GM18951 (cell line): Measurements from ENCODE around the gene OSBPL3.

Source experiments
- POLR2A ChIP-seq: IDR thresholded peaks from 4 replicates; pipeline ENCODE4 v1.6.1; 2011; ENCODE audit warnings: mild to moderate bottlenecking; ENCODE audit not compliant: insufficient read length, insufficient read depth; ENCODE audit errors: extremely low read depth
- in situ Hi-C: fragments of 300-500 bp; cut with MboI; formaldehyde crosslinking; loops from one replicate; pipeline ENCODE4 v1.12.0; 2022; ENCODE audit warnings: low sequenced_read_pairs, mixed read lengths, inconsistent platforms; ENCODE audit not compliant: unreplicated experiment

The OSBPL3 gene

DNA sequence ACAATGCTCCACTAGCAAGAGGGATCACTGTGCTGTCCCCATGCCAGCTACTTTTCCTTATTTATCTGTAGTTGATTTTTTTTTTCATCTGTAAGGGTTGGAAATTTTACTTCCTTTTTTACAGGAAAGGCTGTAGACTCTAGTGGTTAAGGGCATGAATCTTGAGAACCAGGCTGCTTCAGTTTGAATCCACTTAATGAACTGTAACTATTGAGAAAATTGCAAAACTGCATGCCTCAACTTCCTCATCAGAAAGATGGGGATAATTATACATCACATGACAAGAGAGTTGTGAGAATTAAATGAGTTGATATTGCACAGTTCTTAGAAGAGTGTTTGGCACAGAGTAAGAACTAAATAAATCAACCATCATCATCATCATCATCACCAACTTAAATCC is 116.4 kb downstream of the OSBPL3 start:
- in situ Hi-C loops: no loop called here
- no peak for TF ChIP-seq POLR2A

DNA sequence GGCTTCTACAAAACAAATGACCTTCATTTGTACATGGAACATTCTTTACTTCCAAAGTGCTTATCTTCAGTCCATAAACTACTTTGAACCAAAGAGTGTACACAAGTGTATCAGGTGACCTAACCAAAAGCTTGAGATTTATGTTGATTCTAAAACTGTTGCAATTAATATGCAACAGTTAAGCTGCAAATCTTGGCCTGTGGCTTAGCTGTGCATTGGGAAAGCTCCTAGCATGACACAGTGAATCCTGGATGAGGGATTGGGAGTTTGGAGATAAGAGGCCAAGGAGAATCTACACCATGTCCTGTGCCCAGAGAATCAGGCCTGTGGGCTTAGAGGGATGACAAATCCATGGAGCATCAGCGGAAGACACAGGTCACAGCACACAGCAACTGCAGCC is 117.5 kb downstream of the OSBPL3 start:
- no peak for TF ChIP-seq POLR2A
- in situ Hi-C loops: no loop called here

DNA sequence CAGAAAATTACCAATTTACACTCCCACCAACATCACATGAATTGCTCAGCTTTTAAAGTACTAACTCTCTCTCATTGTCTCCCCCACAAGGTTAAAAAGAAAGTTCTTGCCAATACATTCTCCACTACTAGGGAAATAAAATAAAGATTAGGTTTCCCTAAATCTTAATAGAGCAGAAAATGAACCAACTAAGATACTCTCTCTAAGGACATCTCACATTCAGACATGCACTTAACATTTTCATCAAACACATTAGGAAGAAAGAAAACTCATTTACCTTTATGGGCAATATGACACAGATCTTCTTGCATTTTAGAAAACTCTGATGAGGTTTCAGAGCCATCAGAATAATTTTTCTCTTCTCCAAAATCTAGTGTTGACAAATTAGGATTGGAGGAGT is 118.6 kb downstream of the OSBPL3 start:
- TF ChIP-seq POLR2A: no peak
- in situ Hi-C loops: no loop called here

DNA sequence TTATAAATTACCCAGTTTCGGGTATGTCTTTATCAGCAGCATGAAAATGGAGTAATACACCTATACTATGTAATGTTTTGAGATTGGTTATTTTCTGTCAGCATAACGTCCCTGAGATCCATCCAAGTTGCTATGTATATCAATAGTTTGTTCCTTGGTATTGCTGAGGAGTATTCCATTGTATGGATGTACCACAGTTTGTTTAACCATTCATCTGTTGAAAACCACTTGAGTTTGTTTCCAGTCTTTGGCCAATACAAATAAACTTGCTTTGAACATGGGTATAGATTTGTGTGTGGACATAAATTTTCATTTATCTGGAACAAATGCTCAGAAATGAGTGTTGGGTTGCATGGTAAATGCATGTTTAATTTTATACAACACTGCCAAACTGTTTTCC is 119.4 kb downstream of the OSBPL3 start:
- TF ChIP-seq POLR2A: no peak
- in situ Hi-C loops: no loop called here

DNA sequence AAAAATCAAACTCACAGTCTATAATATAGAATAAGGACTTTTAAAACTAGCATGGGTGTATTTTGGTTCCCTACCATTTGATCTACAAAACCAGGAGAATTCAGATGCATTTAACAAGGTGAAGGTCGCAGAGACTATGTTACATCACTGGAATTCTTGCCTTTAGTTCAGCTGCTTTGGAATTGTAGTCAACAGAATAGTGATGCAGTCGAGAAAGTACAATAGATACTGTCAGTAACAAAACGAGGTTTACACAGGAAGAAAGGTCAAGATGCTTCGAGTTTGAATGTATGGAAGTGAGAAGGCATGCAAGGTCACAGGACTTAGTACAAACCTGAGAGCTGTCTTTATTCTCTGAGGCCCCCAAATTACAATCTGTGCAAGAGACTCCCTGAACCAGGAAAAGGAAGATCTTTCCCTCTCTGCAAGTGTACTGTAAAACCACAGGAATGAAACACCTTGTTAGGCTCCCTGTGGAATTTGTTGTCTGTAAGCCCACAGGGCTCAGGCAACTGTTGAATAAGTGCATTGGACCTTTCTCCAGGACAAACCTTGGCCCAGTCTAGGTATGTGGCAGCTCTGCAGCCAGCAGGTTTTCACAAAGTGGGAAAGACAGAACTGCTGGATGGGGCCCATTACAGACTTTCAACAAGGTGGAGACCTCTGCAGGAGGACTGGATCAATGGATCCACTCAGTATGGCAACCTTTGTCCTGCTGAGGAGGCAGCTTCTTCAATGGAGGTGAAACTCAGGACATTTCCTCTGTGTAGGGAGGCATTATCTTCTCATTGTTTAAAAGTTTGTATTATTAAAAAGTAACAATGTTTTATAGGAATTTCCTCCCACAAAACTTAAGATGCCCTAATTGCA is 121.6 kb downstream of the OSBPL3 start:
- no peak for TF ChIP-seq POLR2A
- in situ Hi-C loops: no loop called here

DNA sequence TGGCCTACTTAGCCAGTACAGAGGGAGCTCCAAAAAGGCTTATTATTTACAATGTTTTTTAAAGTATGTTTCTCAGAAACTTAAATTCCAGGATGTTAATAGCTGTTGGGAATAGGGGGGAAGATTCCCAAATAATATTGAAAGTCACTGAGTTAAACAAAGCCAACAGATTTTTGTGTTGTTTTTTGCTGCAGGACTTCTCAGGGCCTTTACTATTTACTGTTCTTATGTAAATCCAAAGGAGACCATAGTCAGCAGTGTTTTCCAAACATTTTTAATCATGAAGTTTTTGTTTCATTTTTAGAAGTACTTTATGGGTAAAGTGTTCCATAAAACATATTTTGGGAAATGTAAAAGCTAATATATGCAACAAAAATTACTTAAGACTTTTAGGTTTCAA is 122.4 kb downstream of the OSBPL3 start:
- TF ChIP-seq POLR2A: no peak
- in situ Hi-C loops: no loop called here

DNA sequence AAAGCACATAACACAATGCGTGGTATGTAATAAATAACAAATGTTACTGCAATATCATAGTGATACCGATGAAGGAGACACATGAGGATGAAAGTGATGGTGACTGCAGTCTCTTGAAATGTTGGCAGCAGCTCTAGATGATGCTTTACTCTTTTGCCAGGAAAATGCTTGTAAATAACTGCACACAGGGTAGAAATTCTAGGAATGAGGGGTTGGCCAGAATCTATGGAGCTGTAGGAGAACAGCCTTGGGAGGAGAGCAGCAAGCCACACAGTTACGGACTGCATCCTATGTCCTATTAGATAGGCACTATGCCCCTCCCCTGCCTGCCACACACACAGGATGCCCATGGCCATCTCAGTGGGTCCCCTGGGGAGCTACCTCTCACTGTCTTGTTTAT is 125.1 kb downstream of the OSBPL3 start:
- in situ Hi-C loops: no loop called here
- no peak for TF ChIP-seq POLR2A

DNA sequence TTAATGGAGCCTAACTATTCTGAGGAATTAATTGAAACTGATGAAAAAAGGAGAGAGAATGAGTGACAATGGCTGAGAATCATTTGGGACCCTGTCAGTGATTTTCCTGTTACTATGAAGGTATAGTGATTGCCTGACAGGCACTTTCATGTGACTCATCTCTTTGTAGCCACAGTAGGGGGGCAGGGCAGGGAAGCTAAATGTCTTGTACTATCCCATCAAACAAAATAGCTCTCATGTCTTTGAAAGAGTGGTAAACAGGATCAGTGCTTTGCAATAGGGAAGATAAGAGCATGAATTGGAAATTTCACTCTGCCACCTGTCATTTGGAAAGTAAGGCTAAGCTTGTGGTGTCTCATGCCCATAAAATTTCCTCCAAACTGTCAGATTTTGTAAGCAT is 128.2 kb downstream of the OSBPL3 start:
- no peak for TF ChIP-seq POLR2A
- in situ Hi-C loops: no loop called here

DNA sequence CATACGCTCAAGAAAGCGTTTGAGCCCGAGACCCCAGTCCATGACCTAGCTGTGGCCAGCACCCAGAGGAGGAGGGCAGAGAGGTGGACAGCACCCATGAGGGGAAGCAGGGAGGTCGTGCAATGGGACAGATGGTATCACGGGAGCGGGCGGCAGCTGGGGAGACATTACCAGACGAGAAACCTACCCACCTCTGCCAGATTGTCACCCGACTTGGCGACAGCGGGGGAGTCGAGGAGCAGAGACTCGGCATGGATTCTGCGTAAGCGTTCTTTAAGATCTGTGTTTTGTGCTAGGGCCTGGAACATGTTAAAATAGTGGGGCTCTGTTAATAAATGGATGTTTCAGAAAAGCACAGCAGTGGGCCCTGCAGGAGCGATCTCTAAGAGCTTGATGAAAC is 131.1 kb downstream of the OSBPL3 start:
- no peak for TF ChIP-seq POLR2A
- in situ Hi-C loops: no loop called here

DNA sequence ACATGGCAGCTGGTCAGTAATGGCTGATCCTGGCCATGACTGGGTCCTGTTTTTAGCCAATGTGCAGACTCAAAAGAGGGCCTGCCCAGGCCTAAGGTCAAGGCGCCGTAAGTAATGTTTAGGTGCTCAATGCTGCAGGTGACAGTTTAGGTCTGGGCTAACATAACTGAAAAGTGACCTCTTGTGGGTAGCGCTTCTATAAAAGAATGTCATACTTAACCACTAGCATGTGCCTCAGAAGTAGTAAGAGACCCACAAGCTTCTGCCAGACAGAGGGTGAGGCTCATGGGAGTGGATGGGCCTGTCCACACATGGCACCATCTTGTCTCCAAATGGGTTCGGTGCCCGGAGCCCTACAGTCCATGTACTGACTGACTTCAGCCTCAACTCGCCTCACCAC is 132.2 kb downstream of the OSBPL3 start:
- in situ Hi-C loops: no loop called here
- no peak for TF ChIP-seq POLR2A

DNA sequence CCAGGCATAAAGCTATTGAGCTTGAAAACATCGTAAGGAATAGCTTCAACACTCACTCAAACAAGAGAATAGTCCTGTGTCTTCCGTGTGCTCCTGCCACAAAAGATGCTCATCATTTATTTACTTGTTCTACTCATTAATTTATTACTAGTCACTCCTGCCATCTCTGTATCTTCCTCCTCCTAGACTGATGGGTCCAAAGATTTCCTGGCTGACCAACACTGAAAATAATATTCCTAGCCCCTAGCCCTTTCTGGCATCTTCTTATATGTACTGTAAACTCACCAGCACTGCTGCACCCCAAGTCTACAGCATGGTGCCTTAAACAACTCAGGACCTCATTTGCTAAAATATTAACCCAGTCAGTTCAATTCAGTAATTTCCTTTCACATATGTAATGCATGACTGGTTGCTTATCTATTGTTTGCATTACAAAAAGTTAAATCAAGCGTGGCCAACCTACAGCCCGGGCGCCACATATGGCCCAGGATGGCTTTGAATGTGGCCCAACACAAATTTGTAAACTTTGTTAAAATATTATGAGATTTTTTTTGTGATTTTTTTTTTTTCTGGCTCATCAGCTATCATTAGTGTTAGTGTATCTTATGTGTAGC is 136.1 kb downstream of the OSBPL3 start:
- no peak for TF ChIP-seq POLR2A
- in situ Hi-C loops: no loop called here

DNA sequence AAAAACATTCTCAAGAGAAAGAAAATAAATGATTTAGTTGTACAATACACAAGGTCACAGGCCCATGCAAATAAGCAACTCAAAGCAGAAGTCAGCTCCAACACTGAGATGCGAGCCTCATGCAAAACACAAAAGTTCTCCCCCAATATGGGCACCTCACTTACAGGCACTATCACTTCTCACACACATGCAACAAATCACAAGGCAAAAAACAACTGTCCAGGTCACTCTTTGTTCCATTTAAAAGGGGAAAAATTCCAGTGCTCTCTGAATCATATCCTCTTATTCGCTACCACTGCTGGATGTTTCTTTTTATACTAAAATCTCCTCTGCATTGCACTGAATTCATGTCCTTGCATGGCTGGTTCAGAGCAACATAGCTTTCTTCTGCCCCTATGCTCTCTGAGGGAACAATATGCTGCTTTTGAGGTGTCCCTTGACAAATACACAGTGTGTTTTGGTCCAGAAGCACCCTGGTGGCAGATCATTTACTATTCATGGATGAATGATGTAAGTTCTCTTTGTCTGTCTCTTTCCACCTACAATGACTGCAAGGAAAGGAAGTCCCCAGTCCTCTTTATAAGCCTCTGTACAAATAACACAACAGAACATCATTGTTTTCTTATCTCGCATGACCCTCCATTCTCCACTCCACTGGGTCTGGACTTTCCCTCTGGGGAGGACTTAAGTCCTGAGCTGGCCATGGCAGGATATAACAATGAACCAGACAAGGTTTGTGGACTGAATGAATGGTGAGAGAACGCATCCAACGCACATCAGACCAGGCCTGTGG is 137.3 kb downstream of the OSBPL3 start:
- TF ChIP-seq POLR2A: no peak
- in situ Hi-C loops: no loop called here

DNA sequence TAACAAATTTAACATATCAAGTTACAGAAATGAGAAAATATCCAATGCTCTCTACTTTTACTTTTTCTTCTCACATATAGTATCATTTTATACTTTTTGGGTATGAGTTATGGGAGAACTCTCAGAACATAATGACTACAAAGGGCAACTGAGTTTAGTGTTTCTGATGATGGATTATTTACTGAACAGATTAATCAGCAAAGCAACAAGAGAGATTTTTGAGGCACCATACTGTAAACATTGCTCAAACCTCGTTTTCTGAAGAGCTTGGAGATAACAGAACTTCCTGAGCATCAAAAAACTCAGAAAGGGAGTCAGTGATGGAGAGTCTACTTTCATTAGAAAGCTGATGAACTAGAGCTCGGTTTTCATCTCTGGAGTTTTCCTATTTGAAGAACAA is 137.9 kb downstream of the OSBPL3 start:
- in situ Hi-C loops: no loop called here
- no peak for TF ChIP-seq POLR2A

DNA sequence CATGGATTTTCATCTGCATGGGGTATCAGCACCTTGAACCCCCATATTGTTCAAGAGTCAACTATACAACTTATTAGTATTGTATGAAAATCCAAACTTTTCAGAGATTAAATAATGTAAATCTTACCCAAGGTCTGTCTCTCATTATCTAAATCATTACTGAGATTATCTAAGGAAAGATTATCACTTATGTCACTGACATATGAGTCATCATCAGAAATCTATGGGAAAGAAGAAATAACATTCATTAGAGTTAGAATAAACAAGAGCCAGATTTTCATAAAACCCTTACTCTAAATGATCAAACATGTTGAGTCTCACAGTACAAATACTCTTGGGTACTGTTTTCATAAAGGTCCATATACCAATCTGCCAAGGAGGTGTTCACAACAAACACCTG is 139.4 kb downstream of the OSBPL3 start:
- in situ Hi-C loops: no loop called here
- no peak for TF ChIP-seq POLR2A

DNA sequence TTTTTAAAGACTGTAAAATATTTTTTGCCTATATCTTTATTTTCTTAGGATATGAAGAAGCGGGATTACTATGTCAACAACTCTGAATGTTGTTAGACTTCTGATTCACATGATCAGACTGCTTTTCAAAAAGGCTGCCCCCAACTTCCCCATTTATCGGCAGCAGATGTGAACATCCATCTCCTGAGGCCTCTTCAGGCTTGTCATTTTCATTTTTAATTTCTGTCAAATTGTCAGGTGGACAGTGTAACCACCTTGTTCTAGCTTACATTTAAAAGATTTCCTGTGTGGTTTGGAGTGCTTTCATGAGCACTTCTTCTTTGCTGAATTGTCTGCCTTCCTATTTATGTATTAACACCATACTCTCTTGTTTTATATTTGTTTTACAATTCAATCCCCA is 143.9 kb downstream of the OSBPL3 start:
- no peak for TF ChIP-seq POLR2A
- in situ Hi-C loops: loop anchor here (5.0 kb wide), 1 partner anchor 146 kb away; the partner anchor contains the start of gene OSBPL3
